Activated CD8-positive, alpha-beta T cell treated with anti-CD3 and anti-CD28 coated beads for 36 hours (primary cell): ENCODE results near the gene OBSCN. TPM values are rescaled to one million over a fixed set of nuclear protein-coding genes. Genes with fewer than 3 reads are reported as not detected.
"Not testable (repeated sequence)": the region's sequence is repeated elsewhere in the genome, so short reads cannot be mapped to it uniquely, and the experiment has no call there.

Source experiments
- ATAC-seq: fragments of 200-7000 bp; cut with Tn5 transposase; one replicate; pipeline ENCODE4 v1.10.0; 2021; ENCODE audit warnings: mild to moderate bottlenecking, moderate library complexity
- CTCF ChIA-PET: fragments of 350-600 bp; sonication (Branson Sonifier 250); formaldehyde crosslinking; loops from one replicate; lab custom pipeline; 2021; ENCODE audit warnings: antibody characterized with exemption; lab: Charles Lee
- POLR2A ChIA-PET: fragments of 350-600 bp; sonication (Branson Sonifier 250); formaldehyde crosslinking; loops from one replicate; lab custom pipeline; 2021; ENCODE audit warnings: antibody characterized with exemption; lab: Charles Lee
- DNase-seq: peaks from one replicate; pipeline ENCODE4 v3.0.0-alpha.2; 2020
- H3K27ac Mint-ChIP-seq: one replicate; pipeline ENCODE4 v1.8.0; 2021; ENCODE audit warnings: mild to moderate bottlenecking, mixed read lengths
- H3K27me3 Mint-ChIP-seq: one replicate; pipeline ENCODE4 v1.8.0; 2021; ENCODE audit warnings: mixed read lengths
- H3K36me3 Mint-ChIP-seq: one replicate; pipeline ENCODE4 v1.8.0; 2021; ENCODE audit warnings: low read depth, mixed read lengths
- H3K4me1 Mint-ChIP-seq: one replicate; pipeline ENCODE4 v1.8.0; 2021; ENCODE audit warnings: low read depth, mixed read lengths
- H3K4me3 Mint-ChIP-seq: one replicate; pipeline ENCODE4 v1.8.0; 2021; ENCODE audit warnings: mild to moderate bottlenecking, moderate library complexity, mixed read lengths
- H3K9me3 Mint-ChIP-seq: one replicate; pipeline ENCODE4 v1.8.0; 2021; ENCODE audit warnings: mixed read lengths
- intact Hi-C: fragments of 100-400 bp; cut with micrococcal nuclease; formaldehyde crosslinking; loops from one replicate; pipeline ENCODE4 v1.10.0; 2022
- total RNA-seq, 2 experiments: library from RNA; stranded (reverse); gene quantifications; one replicate each; pipeline ENCODE4 v1.2.3, GENCODE V29; 2021
- TF ChIP-seq, protein P1 (sequence below): fragments of 200-600 bp; IDR thresholded peaks from one replicate; pipeline ENCODE4 v1.8.0; 2022; ENCODE audit warnings: antibody characterized with exemption, mild to moderate bottlenecking

OBSCN gene
- total RNA-seq, 2 experiments from 2014 or later, result 21.6 to 23.7 TPM

DNA sequence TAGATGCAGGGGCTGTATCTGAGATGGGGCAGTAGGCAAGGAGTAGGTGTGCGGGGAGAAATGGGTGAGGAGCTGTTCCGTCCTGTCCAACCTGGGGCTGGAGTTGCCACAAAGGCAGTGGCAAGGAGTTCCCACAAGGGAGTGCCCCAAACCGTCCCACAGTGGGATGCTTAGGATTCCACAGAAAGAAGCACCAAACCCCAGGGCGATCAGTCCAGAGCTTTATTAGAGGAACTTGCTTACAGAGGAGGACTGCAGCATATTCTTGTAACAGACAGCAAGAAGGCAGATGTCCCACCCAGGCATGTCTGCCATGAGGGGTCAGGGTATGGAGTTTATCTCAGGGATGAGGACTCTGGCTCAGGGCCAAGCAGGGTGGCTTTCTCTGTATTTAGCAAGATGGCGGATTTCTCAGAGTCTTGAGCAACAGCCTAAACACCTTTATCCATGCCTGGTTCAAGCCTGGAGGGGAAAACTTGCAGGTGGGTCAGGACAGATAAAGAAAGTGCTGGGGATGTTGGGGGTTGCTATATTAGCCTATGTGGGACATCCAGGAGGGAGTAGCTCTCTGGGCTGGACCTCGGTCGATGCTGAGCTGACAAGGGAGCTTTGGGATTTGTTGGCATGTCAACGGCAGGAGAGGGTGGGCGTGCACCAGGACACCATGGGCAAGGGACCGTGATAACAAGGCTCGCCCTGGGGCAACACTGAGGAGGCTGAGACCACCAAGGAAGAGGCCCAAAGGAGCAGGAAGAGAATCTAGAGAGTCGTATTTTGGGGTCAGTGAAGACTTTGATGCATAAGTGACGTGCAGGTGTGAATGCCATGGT is 32.8 kb downstream of the OBSCN start:
- H3K36me3 Mint-ChIP-seq, result peaks cover 79% of the 10 kb centered on the region
- no peak for DNase-seq
- peaks cover 2% of the 10 kb centered on the region for H3K4me1 Mint-ChIP-seq
- POLR2A ChIA-PET, result no interaction called here
- CTCF ChIA-PET, result interaction anchor here (1.0 kb wide), 1 partner anchor 103 kb away, joined by 3 read pairs; no protein-coding TSS in a partner anchor
- ATAC-seq, result no peak
- no peak overlapping the region for H3K4me3 Mint-ChIP-seq
- TF ChIP-seq, protein P1, sequence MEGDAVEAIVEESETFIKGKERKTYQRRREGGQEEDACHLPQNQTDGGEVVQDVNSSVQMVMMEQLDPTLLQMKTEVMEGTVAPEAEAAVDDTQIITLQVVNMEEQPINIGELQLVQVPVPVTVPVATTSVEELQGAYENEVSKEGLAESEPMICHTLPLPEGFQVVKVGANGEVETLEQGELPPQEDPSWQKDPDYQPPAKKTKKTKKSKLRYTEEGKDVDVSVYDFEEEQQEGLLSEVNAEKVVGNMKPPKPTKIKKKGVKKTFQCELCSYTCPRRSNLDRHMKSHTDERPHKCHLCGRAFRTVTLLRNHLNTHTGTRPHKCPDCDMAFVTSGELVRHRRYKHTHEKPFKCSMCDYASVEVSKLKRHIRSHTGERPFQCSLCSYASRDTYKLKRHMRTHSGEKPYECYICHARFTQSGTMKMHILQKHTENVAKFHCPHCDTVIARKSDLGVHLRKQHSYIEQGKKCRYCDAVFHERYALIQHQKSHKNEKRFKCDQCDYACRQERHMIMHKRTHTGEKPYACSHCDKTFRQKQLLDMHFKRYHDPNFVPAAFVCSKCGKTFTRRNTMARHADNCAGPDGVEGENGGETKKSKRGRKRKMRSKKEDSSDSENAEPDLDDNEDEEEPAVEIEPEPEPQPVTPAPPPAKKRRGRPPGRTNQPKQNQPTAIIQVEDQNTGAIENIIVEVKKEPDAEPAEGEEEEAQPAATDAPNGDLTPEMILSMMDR, result no peak
- H3K9me3 Mint-ChIP-seq, result peaks cover 49% of the 10 kb centered on the region
- no peaks in the 10 kb centered on the region for H3K27me3 Mint-ChIP-seq
- intact Hi-C loops, result no loop called here
- no peak overlapping the region for H3K27ac Mint-ChIP-seq

DNA sequence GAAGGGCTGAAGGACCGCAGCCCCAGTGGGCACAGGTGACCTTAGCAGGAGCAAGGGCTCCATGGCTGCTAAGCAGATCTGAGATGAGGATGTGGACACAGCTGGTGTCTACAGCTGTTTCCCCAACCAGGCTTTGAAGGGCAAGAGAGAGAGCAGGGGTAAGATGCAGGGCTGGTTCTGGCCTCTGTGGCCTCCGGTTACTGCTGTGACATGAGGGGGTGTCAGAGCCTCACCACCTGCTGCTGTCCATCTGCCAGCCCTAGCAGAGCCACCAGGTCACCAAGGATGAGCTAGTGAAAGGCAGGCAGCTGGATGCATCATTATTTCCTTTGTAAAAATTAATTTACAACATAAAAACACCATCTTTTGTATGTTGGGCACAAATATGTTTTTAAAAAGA is 33.4 kb downstream of the OBSCN start:
- Mint-ChIP-seq H3K27me3 (no peaks in the 10 kb centered on the region), H3K4me3 (no peak overlapping the region), H3K9me3 (peaks cover 54% of the 10 kb centered on the region), H3K27ac (no peak overlapping the region), H3K36me3 (peaks cover 82% of the 10 kb centered on the region), H3K4me1 (peaks cover 6% of the 10 kb centered on the region)
- DNase-seq, result no peak
- TF ChIP-seq, protein P1, result no peak
- CTCF ChIA-PET, result interaction anchor here (0.9 to 1.0 kb wide), 2 partner anchors 9 to 104 kb away, joined by 3 read pairs; no protein-coding TSS in a partner anchor
- intact Hi-C loops, result no loop called here
- no peak for ATAC-seq
- POLR2A ChIA-PET, result no interaction called here

DNA sequence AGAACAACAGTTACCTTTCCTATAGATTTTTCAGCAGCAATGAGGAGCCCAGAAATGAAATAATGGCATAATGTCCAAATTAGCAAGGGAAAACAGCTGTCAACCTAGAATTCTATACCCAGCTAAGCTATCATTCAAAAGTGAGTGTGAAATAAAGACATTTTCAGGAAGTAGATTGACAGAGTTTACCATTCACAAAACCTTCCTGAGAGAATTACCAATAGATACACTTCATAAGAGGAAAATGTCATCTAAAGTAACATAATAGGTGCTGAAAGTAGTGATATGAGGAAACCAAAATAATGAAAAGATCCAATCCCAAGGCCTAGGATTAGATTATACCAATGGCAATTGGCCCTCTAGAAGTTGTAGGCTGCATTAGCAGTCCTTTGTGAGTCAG is 34.6 kb downstream of the OBSCN start:
- TF ChIP-seq, protein P1, result no peak
- Mint-ChIP-seq H3K9me3 (peaks cover 52% of the 10 kb centered on the region), H3K27ac (no peak overlapping the region), H3K4me1 (peaks cover 6% of the 10 kb centered on the region), H3K36me3 (peaks cover 86% of the 10 kb centered on the region), H3K27me3 (no peaks in the 10 kb centered on the region), H3K4me3 (no peak overlapping the region)
- intact Hi-C loops, result no loop called here
- ChIA-PET POLR2A (no interaction called here), CTCF (no interaction called here)
- ATAC-seq (no peak), DNase-seq (no peak)

DNA sequence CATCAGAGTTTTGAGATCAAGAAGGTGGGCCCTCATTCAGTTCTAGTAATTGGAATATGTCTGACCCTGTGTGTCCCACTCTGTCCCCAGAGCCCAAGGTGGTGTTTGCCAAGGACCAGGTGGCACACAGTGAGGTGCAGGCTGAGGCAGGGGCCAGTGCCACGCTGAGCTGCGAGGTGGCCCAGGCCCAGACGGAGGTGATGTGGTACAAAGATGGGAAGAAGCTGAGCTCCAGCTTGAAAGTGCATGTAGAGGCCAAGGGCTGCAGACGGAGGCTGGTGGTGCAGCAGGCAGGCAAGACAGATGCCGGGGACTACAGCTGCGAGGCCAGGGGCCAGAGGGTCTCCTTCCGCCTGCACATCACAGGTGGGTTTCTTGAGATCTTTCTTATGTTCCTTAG is 35.2 kb downstream of the OBSCN start:
- TF ChIP-seq, protein P1, result no peak
- Mint-ChIP-seq H3K4me1 (peaks cover 6% of the 10 kb centered on the region), H3K27me3 (no peaks in the 10 kb centered on the region), H3K27ac (no peak overlapping the region), H3K9me3 (peaks cover 52% of the 10 kb centered on the region), H3K36me3 (peaks cover 92% of the 10 kb centered on the region), H3K4me3 (no peak overlapping the region)
- DNase-seq (no peak), ATAC-seq (no peak)
- POLR2A ChIA-PET, result interaction anchor here (1.1 kb wide), 1 partner anchor 10 kb away, joined by 3 read pairs; no protein-coding TSS in a partner anchor
- intact Hi-C loops, result no loop called here
- CTCF ChIA-PET, result no interaction called here

DNA sequence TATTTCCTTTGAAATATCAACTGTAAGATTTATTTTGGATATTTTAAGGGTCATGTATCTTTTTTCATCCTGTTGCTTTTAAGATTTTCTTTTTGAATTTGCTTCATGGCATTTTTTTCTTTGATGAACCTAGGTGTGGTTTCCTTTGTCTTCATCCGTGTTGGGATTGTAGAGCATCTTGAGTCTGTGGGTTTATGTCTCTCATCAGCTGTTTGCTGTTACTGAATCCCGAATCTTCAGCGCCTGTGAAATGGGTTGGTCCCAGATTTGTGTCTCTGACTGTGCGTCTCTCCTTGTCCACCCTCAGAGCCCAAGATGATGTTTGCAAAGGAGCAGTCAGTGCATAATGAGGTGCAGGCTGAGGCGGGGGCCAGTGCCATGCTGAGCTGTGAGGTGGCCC is 36.1 kb downstream of the OBSCN start:
- peaks cover 86% of the 10 kb centered on the region for H3K36me3 Mint-ChIP-seq
- H3K4me1 Mint-ChIP-seq, DNase-seq, H3K27ac Mint-ChIP-seq, ATAC-seq, intact Hi-C loops, H3K4me3 Mint-ChIP-seq, H3K27me3 Mint-ChIP-seq: not testable (repeated sequence)
- CTCF ChIA-PET, result interaction anchor here (1.4 kb wide), 1 partner anchor 113 kb away, joined by 4 read pairs; no protein-coding TSS in a partner anchor
- H3K9me3 Mint-ChIP-seq, result peaks cover 52% of the 10 kb centered on the region
- POLR2A ChIA-PET, result interaction anchor here (1.1 kb wide), 1 partner anchor 11 kb away, joined by 3 read pairs; no protein-coding TSS in a partner anchor
